NCI-H1694 (cell line): ENCODE results near the gene PITPNM3.

ENCODE experiments used
- DNase-seq: peaks from one replicate; lab custom pipeline; 2025; lab: John Stamatoyannopoulos, UW

Gene PITPNM3

DNA sequence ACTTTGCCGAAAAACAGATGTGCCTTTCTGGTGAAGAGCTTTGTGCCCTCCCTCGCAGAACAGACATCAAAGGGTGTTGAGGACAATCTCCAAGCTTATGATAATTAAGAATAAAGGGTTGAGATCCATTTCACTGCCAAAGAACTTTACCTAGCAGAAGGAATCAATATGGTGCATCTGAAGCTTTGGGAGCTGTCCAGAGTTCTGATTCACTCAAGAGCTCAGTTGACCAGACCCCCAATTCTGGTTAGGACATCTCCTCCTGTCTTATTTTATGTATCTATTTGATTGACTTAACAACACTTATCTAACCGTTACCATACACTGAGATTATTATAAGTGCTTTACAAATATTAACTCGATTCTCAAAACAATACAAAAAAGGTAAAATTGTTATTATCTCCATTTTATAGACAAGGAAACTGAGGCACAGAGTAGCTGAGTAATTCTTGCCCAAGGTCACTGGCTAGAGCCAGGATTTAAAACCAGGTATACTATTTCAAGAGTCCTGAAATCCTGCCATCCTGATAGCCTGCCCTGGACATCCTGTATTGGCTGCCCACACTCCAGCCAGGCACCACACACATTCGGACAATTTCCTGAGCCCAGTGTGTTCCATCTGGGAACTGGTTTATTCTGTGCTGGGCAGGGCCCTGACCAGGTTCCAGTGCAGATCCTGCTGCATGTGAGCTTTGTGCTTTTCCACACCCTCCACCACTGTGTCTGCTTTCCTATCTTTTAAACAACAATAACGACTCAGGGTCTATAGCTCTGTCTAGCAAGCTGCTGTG is 29.8 kb downstream of the PITPNM3 start:
- no peak for DNase-seq

DNA sequence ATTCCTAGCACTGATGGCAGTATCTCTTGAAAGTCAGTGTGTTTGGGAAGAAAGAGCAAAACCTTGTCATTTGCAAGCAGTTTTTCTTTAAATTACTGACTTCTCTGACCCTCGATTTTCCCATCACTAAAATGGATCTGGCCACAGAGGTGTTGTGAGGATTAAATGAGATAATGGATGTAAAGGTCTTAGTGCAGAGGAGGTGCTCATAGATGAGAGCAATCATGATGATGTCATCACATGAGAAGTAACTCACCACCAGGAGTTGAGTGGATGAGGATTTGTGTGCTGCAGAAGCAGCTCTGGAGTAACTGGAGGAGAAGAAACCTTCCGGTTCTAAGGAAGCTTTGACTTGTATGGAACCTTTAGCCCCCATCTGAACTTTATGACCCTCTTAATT is 30.6 kb downstream of the PITPNM3 start:
- DNase-seq: no peak

DNA sequence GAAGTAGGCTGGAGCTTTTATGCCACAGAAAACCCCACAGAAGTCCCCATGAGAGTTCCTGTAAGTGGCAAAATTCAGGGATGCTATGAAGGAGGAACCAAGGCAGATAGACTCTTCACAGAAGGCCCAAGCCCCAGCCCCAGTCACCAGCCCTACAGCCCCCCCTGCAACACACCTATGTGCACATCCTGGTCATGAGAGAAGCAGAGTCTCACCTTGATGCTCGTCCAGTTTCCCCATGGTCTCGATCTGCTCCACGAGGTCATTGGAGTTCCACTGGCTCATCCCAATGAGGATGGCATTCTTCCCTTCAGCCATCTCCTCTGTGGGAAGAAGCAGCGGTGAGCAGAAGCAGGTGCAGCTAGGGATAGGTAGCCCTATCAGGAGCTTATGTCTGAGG is 31.2 kb downstream of the PITPNM3 start:
- no peak for DNase-seq

DNA sequence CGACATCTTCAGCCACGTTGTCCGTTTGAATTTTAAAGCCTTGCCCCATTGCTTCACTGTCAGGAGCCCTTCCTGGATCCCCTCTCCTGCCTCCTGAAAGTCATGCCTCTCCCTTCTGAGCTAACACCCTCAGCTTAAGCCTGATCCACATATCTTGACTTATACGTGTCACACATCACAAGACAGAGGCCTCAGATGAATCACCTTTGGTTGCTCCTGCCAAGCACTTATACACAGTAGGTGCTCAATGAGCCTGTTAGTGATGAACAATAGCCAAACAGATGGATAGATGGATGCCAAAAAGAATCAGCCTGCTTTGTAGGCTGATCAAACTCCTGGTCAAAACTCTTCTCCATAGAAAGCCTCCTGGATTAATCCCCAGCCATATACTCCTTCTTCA is 31.8 kb downstream of the PITPNM3 start:
- no peak for DNase-seq

GRCh38 chr17:6523809-6524355 is 32.5 kb downstream of the PITPNM3 start:
- DNase-seq: no peak

DNA sequence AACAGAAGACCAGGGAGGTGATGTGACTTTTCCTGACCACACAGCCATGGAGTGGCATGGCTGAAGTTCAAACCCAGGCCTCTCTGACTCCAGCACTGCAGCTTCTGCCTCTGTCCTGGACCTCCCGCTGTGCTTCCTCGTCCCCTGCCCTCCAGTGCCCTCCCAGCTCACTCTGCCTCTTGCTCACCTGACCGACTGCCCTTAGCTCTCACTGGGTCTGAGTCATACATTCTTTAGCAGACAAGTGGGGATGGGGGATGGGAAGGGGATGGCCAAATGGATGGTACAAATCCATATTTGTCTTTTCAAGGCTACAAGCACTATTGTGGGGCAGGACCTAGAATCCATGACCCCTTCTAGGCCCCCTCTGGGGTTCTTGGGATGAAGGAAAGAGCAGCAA is 33.0 kb downstream of the PITPNM3 start:
- no peak for DNase-seq

- DNase-seq: no peak
Measured at GRCh38 chr17:6521586-6521985, 34.8 kb downstream of the PITPNM3 start.

DNA sequence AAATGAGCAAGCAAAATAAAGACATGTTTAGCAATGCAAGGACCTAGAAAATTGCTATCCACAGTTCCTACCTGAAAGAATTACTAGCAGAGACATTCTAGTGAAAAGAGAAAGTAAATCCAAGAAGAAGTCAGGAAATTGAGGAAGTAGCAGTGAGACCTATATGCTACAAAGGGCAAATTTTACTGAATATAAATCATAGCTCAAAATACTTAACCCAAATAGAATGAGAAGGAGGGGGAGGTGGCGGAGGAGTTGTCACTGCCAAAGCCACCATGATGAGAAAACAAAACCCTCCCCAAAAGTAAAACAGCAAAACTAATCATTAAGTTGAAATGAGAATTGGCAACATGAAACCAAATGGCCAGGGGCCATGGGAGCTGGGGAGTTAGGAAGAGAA is 39.3 kb downstream of the PITPNM3 start:
- DNase-seq: no peak

DNA sequence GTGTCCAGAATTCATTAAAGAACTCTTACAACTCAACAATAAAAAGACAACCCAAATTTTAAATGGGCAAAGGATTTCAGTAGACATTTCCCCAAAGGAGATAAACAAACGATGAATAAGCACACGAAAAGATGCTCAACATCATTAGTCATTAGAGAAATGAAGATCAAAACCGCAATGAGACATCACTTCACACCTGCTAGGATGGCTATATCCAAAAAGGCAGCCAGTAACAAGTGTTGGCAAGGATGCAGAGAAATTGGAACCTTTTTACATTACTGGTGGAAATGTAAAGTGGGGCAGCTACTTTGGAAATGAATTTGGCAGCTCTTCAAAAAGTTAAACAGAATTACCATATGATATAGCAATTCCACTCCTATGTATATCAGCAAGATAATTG is 42.0 kb downstream of the PITPNM3 start:
- no peak for DNase-seq

DNA sequence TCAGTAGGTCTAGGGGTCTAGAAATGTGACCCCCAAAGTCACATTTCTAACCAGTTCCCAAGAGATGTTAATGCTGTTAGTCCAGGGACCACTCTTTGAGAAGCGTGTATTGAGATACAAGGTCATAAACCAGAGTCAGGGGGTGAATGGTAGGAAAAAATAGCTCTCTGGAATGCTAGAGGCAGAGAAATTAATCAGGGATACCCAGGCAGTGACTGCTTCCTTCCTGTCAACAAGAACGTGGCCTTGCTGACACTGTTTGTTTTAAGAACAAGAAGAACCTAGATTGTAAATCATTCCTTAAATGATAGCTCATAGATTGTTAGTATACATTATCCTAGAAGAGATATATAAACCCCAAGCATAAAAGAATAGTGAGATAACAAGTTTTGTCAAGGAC is 43.8 kb downstream of the PITPNM3 start:
- DNase-seq: no peak

DNA sequence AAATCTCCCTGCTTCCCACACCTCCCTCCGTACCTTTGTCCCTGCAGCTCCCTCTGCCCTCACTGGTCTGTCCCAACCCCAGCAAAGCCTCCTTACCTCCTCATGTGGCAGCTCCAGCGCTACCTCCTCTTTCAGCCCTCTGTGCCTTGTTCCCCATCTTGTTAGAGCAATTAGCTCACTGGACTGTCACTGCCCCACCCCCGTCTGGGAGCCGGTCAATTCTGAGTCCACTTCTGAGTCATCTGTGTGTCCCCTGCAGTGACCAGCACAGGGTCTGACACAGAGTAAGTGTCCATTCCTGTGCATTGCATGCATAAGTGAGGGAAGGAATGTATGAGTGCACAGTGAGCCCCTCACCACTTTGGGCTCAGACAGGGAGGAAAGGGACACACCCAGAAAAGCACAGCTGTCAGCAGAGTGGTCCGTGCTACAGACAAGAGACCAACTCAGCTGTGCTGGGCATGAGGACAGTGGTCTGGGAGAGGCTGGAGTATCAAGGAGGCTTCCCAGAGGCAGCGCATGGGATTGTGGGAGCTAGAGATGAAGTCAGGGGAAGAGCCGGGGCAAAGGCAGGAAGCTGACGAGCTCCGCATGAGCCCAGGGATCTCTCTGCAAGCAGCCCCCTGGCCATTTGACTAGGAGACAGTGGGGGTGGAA is 45.9 kb downstream of the PITPNM3 start:
- no peak for DNase-seq

- DNase-seq: no peak
Measured at GRCh38 chr17:6509921-6510320, 46.4 kb downstream of the PITPNM3 start.

GRCh38 chr17:6509031-6509771 is 47.2 kb downstream of the PITPNM3 start:
- DNase-seq: no peak

GRCh38 chr17:6508519-6509030 is 47.8 kb downstream of the PITPNM3 start:
- DNase-seq: peak; percentile 4

DNA sequence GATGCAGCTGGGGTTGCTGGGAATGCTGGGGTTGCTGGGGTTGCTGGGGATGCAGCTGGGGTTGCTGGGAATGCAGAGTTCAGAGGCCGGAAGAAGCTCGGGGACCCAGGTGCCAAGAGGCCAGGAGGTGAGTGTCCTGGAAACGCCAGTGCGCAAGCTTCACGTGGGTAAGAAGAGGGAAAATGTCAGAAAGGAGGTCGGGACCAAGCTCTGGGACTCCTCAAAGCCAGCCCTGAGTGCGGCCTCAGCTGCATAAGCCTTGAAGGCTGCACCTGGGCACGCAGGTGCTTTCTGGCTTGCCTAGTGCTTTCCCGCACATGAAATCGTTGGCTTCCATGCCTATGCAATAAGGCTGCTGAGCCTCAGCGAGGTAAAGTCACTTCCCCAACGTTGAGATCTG is 48.3 kb downstream of the PITPNM3 start:
- no peak for DNase-seq

DNA sequence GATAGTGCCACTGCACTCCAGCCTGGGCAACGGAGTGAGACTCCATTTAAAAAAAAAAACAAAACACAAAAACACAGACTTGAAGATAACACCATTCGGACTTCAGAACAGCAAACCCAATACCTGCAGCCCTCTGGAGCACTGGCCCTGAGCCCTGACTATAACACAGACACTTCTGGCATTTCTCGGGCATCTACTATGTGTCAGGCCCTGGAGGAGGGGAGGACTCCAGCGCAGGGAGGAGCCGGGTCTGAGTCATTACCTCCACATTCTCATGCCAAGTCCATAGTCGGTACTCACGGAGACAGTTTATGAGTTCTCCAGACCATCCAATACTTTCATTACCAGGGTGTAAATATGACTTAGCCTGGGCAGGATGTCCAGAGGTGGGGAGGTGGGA is 48.8 kb downstream of the PITPNM3 start:
- no peak for DNase-seq

- no peak for DNase-seq
Measured at GRCh38 chr17:6506679-6507231, 49.6 kb downstream of the PITPNM3 start.

- no peak for DNase-seq
Measured at GRCh38 chr17:6505425-6506142, 50.8 kb downstream of the PITPNM3 start.

DNA sequence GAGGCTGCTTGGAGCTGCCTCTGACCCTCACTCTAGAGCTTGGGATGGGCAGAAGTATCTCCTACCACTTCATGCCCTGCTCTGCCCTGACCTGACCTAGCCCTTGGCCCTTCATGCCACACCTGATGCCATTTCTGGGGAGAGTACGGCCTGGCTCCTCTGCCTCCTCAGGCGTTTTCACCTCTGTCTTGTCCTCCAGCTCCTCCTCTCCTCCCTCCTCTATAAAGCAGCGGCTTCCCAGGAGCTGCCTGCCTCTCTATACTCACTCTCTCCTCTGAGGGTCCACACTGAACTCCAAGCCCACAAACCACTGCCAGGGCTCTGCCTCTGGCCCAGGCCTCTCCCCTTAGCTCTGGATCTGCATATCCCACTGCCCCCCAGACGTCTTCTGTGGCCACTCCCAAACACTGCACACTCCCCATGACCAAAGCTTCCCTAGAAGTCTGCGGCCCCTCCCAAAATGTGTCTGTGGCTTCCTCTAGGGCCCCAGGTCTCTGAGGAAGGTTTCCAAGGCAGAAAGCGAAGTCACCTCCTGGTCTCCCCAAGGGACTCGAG is 52.6 kb downstream of the PITPNM3 start:
- DNase-seq: no peak

DNA sequence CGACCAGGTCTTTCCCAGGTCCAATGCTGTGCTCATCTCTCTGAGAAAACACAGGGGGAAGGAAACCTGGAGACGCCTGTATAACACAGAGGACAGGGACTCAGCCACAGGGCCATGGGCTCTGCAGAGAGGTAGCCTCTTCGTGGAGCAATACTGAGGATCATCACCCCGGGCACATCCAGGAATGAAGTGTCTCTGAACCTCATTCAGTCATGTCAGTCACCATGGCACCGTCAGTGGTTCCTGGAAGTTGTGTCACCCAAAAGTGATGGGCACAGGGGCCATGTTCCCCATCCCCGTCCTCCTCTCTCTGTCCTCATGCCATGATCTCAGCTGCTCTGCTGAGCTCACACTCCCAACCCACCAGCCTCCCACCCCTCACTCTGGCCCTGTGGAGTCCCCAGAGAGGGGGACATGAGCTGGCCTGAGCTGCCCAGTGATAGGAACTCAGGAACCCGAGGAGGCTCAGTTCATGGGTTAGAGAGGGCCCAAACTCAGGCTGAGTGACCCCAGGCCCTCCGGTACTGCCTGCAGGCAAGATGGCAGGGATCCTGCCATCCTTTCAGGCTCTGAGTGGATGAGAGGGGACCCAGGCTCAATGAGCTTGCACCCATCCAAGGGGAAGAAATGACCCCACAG is 53.4 kb downstream of the PITPNM3 start:
- DNase-seq: no peak

DNA sequence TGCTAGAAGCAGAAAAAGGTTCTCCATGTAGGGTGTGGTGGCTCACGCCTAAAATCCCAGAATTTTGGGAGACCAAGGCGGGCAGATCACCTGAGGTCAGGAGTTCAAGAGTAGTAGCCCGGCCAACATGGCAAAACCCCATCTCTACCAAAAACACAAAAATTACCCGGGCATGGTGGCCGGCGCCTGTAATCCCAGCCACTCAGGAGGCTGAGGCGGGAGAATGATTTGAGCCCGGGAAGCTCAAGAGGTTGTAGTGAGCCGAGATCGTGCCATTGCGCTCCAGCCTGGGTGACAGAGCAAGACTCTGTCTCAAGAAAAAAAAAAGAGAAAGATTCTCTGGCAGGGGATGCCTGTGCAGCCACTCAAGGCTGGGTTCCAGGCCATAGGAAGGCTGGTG is 54.2 kb downstream of the PITPNM3 start:
- no peak for DNase-seq
